Memory B cell (primary cell): ENCODE results near the gene AARS2.

ENCODE experiments used
- ATAC-seq: fragments of 150-1000 bp; cut with Tn5 transposase; 2 replicates; pipeline ENCODE4 v1.10.0; 2021; ENCODE audit warnings: low read depth, mild to moderate bottlenecking, moderate library complexity
- DNase-seq, 2 donors: peaks; one replicate each; pipeline ENCODE4 v3.0.0; 2022; ENCODE audit warnings: low spot score in 2 of 2
- H3K27ac Mint-ChIP-seq: one replicate; pipeline ENCODE4 v1.8.0; 2022; ENCODE audit warnings: mild to moderate bottlenecking, moderate library complexity, mixed read lengths
- H3K27me3 Mint-ChIP-seq: one replicate; pipeline ENCODE4 v1.8.0; 2022; ENCODE audit warnings: mixed read lengths
- H3K36me3 Mint-ChIP-seq: one replicate; pipeline ENCODE4 v1.8.0; 2022; ENCODE audit warnings: mild to moderate bottlenecking, mixed read lengths
- H3K4me1 Mint-ChIP-seq: one replicate; pipeline ENCODE4 v1.8.0; 2022; ENCODE audit warnings: mixed read lengths
- H3K4me3 Mint-ChIP-seq: one replicate; pipeline ENCODE4 v1.8.0; 2022; ENCODE audit warnings: mild to moderate bottlenecking, moderate library complexity, mixed read lengths
- H3K9me3 Mint-ChIP-seq: one replicate; pipeline ENCODE4 v1.8.0; 2022; ENCODE audit warnings: mixed read lengths

AARS2 gene

GRCh38 chr6:44262467-44263353, 50.4 kb downstream of the AARS2 start:
- Mint-ChIP-seq H3K4me3 (peak overlapping the region; percentile 100), H3K9me3 (no peaks in the 10 kb centered on the region), H3K36me3 (peaks cover 11% of the 10 kb centered on the region), H3K27me3 (no peaks in the 10 kb centered on the region), H3K27ac (peak overlapping the region; percentile 100), H3K4me1 (peaks cover 53% of the 10 kb centered on the region)
- DNase-seq, result no peak
- ATAC-seq, result no peak

DNA sequence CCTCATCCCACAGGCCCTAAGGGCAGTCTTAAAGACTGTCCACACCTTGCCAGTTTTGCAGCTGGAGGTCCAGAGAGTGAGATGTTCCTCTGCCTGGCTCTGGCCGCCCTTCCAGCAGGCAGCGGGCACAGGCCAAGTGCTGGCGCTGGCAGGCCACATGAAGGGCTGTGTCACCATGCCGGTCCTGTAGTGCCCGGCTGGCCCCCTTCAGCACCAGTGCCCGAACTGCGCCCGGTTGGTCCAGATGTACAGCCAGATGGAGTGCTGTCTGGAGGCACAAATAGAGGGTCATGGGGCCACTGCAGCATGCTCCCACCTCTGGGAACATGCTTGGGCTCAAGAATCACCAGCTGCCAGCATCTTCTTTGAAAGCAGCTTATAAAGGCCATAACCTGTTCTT, 51.6 kb downstream of the AARS2 start:
- peaks cover 51% of the 10 kb centered on the region for H3K4me1 Mint-ChIP-seq

DNA sequence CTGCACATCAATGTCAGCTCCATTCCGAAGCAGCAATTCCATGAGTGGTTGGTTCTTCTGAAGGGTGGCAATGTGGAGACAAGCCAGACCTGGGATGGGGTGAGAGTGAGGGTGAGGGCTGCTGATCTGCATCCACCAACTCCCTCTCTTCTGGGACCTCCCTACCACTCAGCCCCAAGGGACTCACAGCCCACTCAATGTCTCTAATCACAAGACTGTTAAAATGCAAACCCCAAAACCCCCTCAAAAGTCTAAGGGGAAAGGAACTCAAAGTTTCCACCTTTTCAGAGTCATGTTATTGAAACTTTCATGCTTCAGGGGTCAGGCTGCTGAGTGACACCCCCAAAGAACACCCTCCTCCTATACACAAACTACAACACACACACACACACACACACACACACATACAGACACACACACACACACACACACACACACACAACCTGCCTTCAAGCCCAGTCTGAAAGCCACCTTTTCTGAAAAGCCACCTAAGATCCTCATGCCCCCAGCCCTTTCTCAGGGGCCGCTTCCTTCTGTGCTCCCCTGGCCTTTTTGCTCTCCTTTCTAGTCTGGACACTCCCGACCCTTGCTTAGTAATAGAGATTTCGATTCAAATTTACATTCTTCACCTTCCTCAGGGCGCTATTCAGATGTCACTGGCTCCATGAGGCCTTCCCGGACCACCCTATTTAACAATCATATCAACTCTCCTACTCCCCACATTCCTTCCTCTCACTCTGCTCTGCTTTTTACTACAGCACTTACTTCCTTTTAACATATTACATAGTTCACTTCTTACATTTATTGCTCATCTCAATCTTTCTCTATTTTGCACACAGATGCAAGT, 52.5 kb downstream of the AARS2 start:
- ATAC-seq, result no peak
- peaks cover 11% of the 10 kb centered on the region for H3K36me3 Mint-ChIP-seq

More for the DNA sequence above, 51.6 kb downstream of the AARS2 start:
- no peak overlapping the region for H3K4me3 Mint-ChIP-seq
- no peaks in the 10 kb centered on the region for H3K27me3 Mint-ChIP-seq
- H3K9me3 Mint-ChIP-seq, result no peaks in the 10 kb centered on the region
- H3K36me3 Mint-ChIP-seq, result peaks cover 11% of the 10 kb centered on the region
- no peak for DNase-seq
- no peak for ATAC-seq
- peak overlapping the region; percentile 100 for H3K27ac Mint-ChIP-seq

DNA sequence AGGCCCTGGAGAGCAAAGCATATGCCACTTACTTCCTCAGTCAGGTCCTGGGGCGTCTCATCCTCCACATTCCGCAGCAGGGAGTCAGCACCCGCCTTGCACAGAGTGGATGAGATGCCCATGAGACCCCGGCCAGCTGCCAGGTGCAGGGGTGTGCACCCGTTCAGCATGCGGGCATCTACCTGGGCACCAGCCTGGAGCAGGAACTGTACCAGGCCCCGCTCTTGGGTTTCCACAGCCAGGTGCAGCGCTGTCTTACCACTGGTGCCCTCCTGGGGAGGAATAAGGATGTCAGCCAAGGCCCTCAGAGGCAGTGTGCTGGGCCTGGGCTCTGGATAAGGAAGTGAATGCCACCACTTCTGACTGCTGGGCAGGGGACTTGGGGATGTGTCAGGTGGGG, 53.1 kb downstream of the AARS2 start:
- H3K9me3 Mint-ChIP-seq, result no peaks in the 10 kb centered on the region
- H3K27ac Mint-ChIP-seq, result peak overlapping the region; percentile 100
- peaks cover 58% of the 10 kb centered on the region for H3K4me1 Mint-ChIP-seq
- ATAC-seq (no peak), DNase-seq (no peak)
- H3K36me3 Mint-ChIP-seq, result peaks cover 11% of the 10 kb centered on the region
- H3K4me3 Mint-ChIP-seq, result peak overlapping the region; percentile 8
- no peaks in the 10 kb centered on the region for H3K27me3 Mint-ChIP-seq

More for the DNA sequence above, 52.5 kb downstream of the AARS2 start:
- H3K27ac Mint-ChIP-seq, result peak overlapping the region; percentile 100
- DNase-seq, result no peak
- peaks cover 52% of the 10 kb centered on the region for H3K4me1 Mint-ChIP-seq
- peak overlapping the region; percentile 54 for H3K4me3 Mint-ChIP-seq
- H3K9me3 Mint-ChIP-seq, result no peaks in the 10 kb centered on the region
- H3K27me3 Mint-ChIP-seq, result no peaks in the 10 kb centered on the region

DNA sequence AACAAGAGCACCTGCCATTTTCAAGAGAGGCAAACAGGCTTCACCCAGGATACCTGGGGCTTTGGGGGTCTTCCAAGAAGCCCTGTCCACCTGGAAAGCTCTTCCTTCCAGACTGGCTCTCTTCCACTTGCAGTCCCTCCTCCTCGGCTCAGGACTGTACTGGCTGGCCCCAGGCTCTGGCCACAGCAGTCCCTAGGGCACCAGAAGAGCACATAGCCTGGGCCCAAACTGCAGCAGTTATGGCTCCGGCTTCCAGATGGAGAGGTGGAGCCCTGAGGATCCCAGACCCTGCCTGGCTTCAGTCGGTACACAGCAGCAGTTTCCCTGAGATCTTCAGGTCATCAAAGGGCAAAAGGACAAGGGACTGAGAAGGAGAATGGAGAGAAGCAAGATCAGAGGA, 54.2 kb downstream of the AARS2 start:
- Mint-ChIP-seq H3K27me3 (no peaks in the 10 kb centered on the region), H3K27ac (peak overlapping the region; percentile 94), H3K4me1 (peaks cover 59% of the 10 kb centered on the region), H3K4me3 (peak overlapping the region; percentile 87), H3K9me3 (no peaks in the 10 kb centered on the region), H3K36me3 (peaks cover 14% of the 10 kb centered on the region)
- ATAC-seq, result no peak
- DNase-seq, result no peak

- peak overlapping the region; percentile 94 for H3K27ac Mint-ChIP-seq
- H3K4me3 Mint-ChIP-seq, result peak overlapping the region; percentile 87
- peaks cover 62% of the 10 kb centered on the region for H3K4me1 Mint-ChIP-seq
- peaks cover 16% of the 10 kb centered on the region for H3K36me3 Mint-ChIP-seq
- no peak for DNase-seq
- H3K27me3 Mint-ChIP-seq, result no peaks in the 10 kb centered on the region
- H3K9me3 Mint-ChIP-seq, result no peaks in the 10 kb centered on the region
- peak; percentile 8 for ATAC-seq
Measured at GRCh38 chr6:44258325-44258863, 54.8 kb downstream of the AARS2 start.

GRCh38 chr6:44257753-44258324, 55.3 kb downstream of the AARS2 start:
- H3K27me3 Mint-ChIP-seq, result no peaks in the 10 kb centered on the region
- peak overlapping the region; percentile 94 for H3K27ac Mint-ChIP-seq
- ATAC-seq, result peak; percentile 37
- peaks cover 20% of the 10 kb centered on the region for H3K36me3 Mint-ChIP-seq
- H3K4me1 Mint-ChIP-seq, result peaks cover 60% of the 10 kb centered on the region
- peak overlapping the region; percentile 87 for H3K4me3 Mint-ChIP-seq
- no peaks in the 10 kb centered on the region for H3K9me3 Mint-ChIP-seq
- no peak for DNase-seq

DNA sequence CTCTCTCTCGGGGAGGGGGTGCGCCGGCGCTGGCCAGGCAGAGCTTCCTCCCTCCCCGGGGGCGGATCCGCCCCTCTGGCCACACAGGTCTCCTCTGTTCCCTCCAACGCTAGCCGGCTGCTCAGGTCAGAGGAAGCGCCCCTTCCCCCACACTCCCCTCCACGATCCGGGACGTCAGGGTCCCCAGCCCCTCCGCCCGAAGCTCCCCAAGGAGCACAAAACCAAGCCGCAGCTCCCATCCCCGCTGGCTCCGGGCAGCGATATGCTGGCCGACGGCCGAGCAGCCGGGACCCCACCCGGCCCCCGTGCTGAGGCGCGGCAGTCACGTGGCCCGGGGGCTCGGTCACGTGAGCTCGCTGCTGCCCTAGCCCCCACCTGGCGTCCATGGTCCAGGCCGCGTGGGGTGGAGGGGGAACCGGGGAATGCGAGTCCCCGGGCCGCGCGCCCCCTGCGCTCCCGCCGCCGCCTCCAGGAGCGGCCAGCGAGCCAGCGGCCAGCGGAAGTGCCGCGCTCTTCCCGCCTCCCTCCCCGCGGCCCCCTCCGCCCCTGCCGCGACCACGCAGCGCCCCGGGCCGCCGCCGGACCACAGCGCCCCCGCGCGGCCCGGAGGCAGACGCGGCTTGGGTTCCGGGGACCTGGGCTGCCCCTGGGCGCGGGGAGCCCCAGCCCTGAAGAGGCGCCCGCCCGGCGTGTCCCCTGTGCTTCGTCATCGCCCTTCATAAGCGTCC, 56.0 kb downstream of the AARS2 start, which contains the start of gene SLC35B2:
Gene SLC35B2 (minus strand): TSS at position 504 of the 728 bp plus-strand sequence. CDS start 118 bp downstream, at position 386.
- no peaks in the 10 kb centered on the region for H3K9me3 Mint-ChIP-seq
- H3K4me3 Mint-ChIP-seq, result peak within 1 kb of the TSS; percentile 87
- peak within 1 kb of the TSS; percentile 94 for H3K27ac Mint-ChIP-seq
- H3K36me3 Mint-ChIP-seq, result peaks cover 24% of the 10 kb centered on the region
- peak; percentile 70 to 74 for DNase-seq
- H3K27me3 Mint-ChIP-seq, result no peaks in the 10 kb centered on the region
- peak; percentile 74 for ATAC-seq
- peaks cover 55% of the 10 kb centered on the region for H3K4me1 Mint-ChIP-seq

DNA sequence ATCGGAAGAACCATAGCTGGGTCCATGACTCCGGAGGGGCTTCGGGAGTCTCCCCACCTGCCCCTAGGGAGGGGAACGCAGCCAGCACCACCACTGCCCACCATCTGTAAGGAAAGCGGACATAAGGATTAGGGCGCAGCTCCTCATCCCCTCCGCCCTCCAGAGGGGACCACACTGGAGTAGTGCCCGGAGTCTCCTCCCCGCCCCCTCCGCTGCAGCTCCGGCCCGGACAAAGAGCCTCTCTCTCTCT, 56.4 kb downstream of the AARS2 start:
- Mint-ChIP-seq H3K4me3 (peak overlapping the region; percentile 80), H3K4me1 (peaks cover 55% of the 10 kb centered on the region), H3K36me3 (peaks cover 27% of the 10 kb centered on the region), H3K27me3 (no peaks in the 10 kb centered on the region), H3K27ac (peak overlapping the region; percentile 94), H3K9me3 (no peaks in the 10 kb centered on the region)
- ATAC-seq (peak; percentile 8), DNase-seq (no peak)

DNA sequence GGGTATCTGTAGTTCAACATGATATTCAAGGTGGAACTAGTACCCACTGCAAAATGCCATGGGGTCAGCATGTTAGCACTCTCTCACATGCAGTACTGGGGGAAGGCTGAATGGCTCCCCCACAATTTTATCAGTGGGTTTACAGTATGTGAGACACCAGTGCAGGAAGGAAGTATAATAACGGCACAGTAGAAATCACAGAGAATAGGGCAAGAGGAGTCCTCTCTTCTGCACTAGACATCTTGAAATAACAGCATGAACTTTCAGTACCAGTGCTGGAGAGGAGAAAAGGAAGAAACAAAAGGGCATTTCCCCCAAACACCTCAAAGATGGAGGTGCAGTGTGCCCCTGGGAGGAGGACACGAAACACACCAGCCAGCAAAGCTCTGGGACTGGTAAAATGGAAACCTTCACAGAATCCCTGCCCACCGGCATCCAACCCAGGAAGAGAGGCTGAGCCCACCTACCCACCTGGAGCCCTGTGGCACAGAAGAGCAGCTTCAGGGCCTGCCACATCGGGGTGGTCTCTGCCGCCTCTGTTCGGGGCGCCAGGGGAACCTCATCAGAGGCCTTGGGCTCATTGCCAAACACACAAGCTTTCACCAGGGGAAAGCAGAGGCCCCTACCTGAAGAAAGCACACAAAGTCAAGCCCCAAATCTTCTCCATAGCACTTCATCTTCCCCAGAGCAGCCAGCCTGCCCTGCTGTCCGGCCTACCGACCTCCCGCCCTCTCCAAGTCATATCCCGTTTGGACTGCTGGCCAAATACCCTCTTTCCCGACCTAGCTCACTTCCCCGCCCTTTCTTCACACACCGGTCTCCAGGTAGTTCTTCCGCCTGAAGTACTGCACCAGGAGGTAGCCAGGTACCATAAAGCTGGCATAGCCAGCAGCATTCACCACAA, 57.0 kb downstream of the AARS2 start:
- Mint-ChIP-seq H3K27ac (peak overlapping the region; percentile 94), H3K36me3 (peaks cover 28% of the 10 kb centered on the region), H3K27me3 (no peaks in the 10 kb centered on the region), H3K9me3 (no peaks in the 10 kb centered on the region), H3K4me3 (peak overlapping the region; percentile 80), H3K4me1 (peaks cover 52% of the 10 kb centered on the region)
- DNase-seq (no peak), ATAC-seq (no peak)

DNA sequence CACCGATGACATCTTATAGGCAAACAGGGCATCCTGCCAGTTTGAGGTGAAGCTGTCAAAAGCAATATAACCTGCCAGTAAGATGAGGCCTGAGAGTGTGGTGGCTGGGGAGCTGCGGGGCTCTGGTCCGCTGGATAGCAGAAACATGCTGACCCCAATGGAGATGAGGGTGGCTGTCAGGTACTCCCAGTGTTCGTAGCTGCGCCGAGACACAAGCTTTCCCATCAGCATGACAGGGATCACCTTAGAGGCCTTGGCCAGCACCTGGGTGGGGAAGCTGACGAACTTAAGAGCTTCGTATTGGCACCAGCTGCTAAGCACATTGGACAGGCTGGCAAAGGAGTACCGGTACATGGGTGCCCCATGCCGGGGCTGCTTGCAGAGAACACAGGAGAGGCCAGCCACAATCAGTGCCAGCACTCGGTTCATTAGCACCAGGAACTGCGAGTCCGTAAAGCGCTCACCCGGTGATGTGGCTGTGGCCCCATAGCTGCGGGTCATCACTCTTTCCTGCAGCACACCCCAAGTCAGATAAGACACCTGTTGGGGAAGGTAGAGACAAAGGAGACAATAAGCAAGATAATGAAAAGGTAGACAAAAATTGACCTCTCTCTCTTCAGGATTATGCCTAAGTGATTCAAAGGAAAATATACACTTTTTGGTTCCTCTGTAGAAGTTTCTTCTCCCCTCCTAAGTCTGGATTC, 57.9 kb downstream of the AARS2 start:
- Mint-ChIP-seq H3K27me3 (no peaks in the 10 kb centered on the region), H3K27ac (peak overlapping the region; percentile 94), H3K9me3 (no peaks in the 10 kb centered on the region), H3K36me3 (peaks cover 26% of the 10 kb centered on the region), H3K4me1 (peaks cover 49% of the 10 kb centered on the region), H3K4me3 (peak overlapping the region; percentile 80)
- DNase-seq (no peak), ATAC-seq (no peak)
